Spleen (tissue), 7 donors: ENCODE results near the gene YJU2.

Experiments used
- POLR2A ChIP-seq, 3 donors: fragments of 450-650 bp; IDR thresholded peaks; one replicate each; pipeline ENCODE4 v1.5.1; 2017; ENCODE audit warnings: antibody characterized with exemption in 3 of 3, mild to moderate bottlenecking in 1 of 3
- POLR2AphosphoS5 ChIP-seq, 3 donors: sonication (generic); formaldehyde crosslinking; IDR thresholded peaks; one replicate each; pipeline ENCODE4 v1.5.1; 2017; ENCODE audit warnings: antibody characterized with exemption in 3 of 3
- TF ChIP-seq, protein P1 (sequence below), 11 experiments: fragments of 200-600 bp in 7 of 11; fragments of 450-650 bp in 4 of 11; sonication (generic) in 4 of 11; IDR thresholded peaks in 8 of 11; conservative IDR thresholded peaks in 3 of 11; 1 replicate in 7 of 11; 2 replicates in 4 of 11; pipeline versions ENCODE4 v1.4.0 to v1.8.0; 2016 to 2021; ENCODE audit warnings: antibody characterized with exemption in 11 of 11, inconsistent platforms in 4 of 11, mild to moderate bottlenecking in 1 of 11
- donor health status: DM: no; HTN: no; CAD: no; lungs with moderate emphysema.
- donor health status: DM: no; HTN: no; CAD: no.
- donor health status: DM: no; HTN: no; CAD: no.

DNA sequence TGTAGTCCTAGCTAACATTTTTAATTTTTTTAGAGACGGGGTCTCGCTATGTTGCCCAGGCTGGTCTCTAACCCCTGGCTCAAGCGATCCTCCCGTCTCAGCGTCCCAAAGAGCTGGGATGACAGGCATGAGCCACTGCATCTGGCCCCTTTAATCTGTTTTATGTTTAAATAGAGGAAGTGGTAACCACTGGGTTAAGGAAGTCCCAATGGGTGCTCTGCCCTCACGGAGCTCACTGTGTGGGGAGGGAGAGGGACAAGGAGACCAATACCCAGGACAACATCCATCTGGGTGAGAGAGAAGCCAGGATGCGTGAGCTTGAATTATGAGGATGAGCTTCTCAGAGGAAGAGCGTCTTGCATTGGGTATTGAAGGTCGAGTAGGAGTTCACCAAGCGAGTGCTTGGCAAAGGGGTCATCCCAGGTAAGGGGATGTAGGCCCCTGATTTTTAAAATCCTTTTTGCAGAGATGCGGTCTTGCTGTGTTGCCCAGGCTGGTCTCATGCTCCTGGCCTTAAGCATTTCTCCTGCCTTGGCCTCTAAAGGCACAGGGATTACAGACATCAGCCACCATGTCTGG lies 13.8 kb downstream of the YJU2 start:
- TF ChIP-seq, protein P1, sequence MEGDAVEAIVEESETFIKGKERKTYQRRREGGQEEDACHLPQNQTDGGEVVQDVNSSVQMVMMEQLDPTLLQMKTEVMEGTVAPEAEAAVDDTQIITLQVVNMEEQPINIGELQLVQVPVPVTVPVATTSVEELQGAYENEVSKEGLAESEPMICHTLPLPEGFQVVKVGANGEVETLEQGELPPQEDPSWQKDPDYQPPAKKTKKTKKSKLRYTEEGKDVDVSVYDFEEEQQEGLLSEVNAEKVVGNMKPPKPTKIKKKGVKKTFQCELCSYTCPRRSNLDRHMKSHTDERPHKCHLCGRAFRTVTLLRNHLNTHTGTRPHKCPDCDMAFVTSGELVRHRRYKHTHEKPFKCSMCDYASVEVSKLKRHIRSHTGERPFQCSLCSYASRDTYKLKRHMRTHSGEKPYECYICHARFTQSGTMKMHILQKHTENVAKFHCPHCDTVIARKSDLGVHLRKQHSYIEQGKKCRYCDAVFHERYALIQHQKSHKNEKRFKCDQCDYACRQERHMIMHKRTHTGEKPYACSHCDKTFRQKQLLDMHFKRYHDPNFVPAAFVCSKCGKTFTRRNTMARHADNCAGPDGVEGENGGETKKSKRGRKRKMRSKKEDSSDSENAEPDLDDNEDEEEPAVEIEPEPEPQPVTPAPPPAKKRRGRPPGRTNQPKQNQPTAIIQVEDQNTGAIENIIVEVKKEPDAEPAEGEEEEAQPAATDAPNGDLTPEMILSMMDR (IDR thresholded peaks at IDR 0.05 in 8 of 11, conservative IDR thresholded peaks at IDR 0.05 in 3 of 11): no peak
- TF ChIP-seq POLR2AphosphoS5 (IDR thresholded peaks at IDR 0.05) (no peak), POLR2A (IDR thresholded peaks at IDR 0.05) (no peak)
